Effector memory CD8-positive, alpha-beta T cell (primary cell): ENCODE measurements around the gene GSE1.

Source experiments
- ATAC-seq: fragments of 150-1000 bp; cut with Tn5 transposase; replicated peaks from 2 replicates; pipeline ENCODE4 v1.10.0; 2021; ENCODE audit warnings: mild to moderate bottlenecking, moderate library complexity
- DNase-seq, 3 experiments: peaks; one replicate each; pipeline ENCODE4 v3.0.0; 2021
- H3K27ac Mint-ChIP-seq, 2 donors: one replicate each; pipeline ENCODE4 v1.8.0; 2022; ENCODE audit warnings: mild to moderate bottlenecking in 2 of 2, mixed read lengths in 2 of 2, moderate library complexity in 2 of 2
- H3K27me3 Mint-ChIP-seq, 2 donors: one replicate each; pipeline ENCODE4 v1.8.0; 2022; ENCODE audit warnings: mixed read lengths in 2 of 2
- H3K36me3 Mint-ChIP-seq: one replicate; pipeline ENCODE4 v1.8.0; 2022; ENCODE audit warnings: mild to moderate bottlenecking, moderate library complexity, mixed read lengths; ENCODE audit not compliant: insufficient read depth
- H3K4me1 Mint-ChIP-seq, 2 donors: one replicate each; pipeline ENCODE4 v1.8.0; 2022; ENCODE audit warnings: low read depth in 2 of 2, mixed read lengths in 2 of 2
- H3K4me3 Mint-ChIP-seq, 2 donors: one replicate each; pipeline ENCODE4 v1.8.0; 2022; ENCODE audit warnings: mild to moderate bottlenecking in 2 of 2, mixed read lengths in 2 of 2, moderate library complexity in 2 of 2
- H3K9me3 Mint-ChIP-seq, 2 donors: one replicate each; pipeline ENCODE4 v1.8.0; 2022; ENCODE audit warnings: mixed read lengths in 2 of 2

Gene GSE1

DNA sequence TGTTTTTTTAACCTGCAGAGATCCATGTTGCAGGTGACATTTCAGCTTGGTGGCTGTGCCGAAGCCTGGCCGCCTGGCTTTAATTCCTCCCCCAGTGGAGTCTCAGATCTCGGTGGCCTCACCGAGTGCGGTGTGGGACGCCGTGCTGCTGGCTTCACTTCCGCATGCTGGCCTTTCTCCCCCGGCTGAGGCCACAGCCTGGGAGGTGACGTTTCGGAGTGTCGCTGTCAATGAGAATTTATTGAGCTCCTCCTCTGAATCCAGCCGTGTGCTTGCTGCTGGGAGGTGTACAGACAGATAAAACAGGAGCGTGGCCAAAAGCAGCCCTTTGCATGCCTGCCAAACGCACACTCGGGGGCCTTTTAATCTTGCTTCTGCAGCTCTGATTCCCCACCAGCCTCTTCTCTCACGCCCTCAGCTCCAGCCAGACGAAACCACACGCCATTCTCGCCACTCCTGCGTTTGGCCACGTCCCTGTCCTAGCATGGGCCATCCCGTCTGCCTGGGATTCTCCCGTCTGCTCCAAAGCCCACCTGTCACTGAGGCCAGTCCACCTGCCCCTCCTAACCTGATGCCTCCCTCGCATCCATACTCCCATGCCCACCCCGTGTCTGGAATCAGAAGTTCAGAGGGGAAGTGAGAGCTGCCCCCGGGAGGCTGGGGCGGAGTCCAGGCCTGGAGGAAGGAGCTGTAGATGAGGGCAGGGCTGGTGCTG is 3.6 kb downstream of the GSE1 start:
- Mint-ChIP-seq H3K36me3 (peaks cover 27% of the 10 kb centered on the region), H3K27ac (peak overlapping the region in 1 of 2 donors; percentile 62), H3K27me3 (no peaks in the 10 kb centered on the region), H3K4me3 (peak overlapping the region; percentile 77 to 80), H3K9me3 (no peaks in the 10 kb centered on the region), H3K4me1 (peaks cover 39 to 44% of the 10 kb centered on the region in 2 donors)
- DNase-seq (no peak), ATAC-seq (no peak)

DNA sequence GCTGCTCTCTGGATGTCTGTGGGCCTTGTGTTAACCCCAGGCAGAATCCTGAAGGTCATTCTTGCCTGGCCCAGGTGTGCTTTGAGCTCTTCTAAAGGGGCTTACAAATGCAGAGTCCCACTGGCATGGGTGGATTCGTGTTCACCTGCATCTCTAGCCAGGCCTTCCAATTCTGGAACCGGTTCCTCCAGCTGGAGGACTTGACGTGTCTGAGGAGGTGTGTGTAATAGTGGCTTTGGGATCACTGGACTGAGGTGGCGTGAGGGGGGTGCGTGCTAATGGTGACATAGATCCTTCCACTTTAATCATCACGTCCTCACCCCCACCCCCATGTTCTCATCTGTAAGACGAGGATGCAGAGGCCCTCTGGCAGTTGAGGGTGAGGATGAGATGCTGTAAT is 4.8 kb downstream of the GSE1 start:
- ATAC-seq (no peak), DNase-seq (no peak)
- Mint-ChIP-seq H3K27me3 (no peaks in the 10 kb centered on the region), H3K36me3 (peaks cover 33% of the 10 kb centered on the region), H3K4me3 (peak overlapping the region in 1 of 2 donors; percentile 34), H3K4me1 (peaks cover 49 to 56% of the 10 kb centered on the region in 2 donors), H3K9me3 (no peaks in the 10 kb centered on the region), H3K27ac (peak overlapping the region in 1 of 2 donors; percentile 71)

- no peaks in the 10 kb centered on the region for H3K27me3 Mint-ChIP-seq
- H3K9me3 Mint-ChIP-seq, result no peaks in the 10 kb centered on the region
- peak overlapping the region; percentile 26 to 71 for H3K27ac Mint-ChIP-seq
- H3K36me3 Mint-ChIP-seq, result peaks cover 33% of the 10 kb centered on the region
- no peak for ATAC-seq
- no peak for DNase-seq
- H3K4me1 Mint-ChIP-seq, result peaks cover 52 to 59% of the 10 kb centered on the region in 2 donors
- H3K4me3 Mint-ChIP-seq, result no peak overlapping the region
These were observed 5.4 kb downstream of the GSE1 start for GRCh38 chr16:85618521-85618920.

GRCh38 chr16:85619101-85619891 is 6.2 kb downstream of the GSE1 start:
- no peak for DNase-seq
- Mint-ChIP-seq H3K36me3 (peaks cover 31% of the 10 kb centered on the region), H3K27me3 (no peaks in the 10 kb centered on the region), H3K9me3 (no peaks in the 10 kb centered on the region), H3K27ac (peak overlapping the region; percentile 26 to 71), H3K4me3 (peak overlapping the region in 1 of 2 donors; percentile 20), H3K4me1 (peaks cover 54 to 62% of the 10 kb centered on the region in 2 donors)
- no peak for ATAC-seq

GRCh38 chr16:85620374-85620773 is 7.3 kb downstream of the GSE1 start:
- Mint-ChIP-seq H3K27ac (peak overlapping the region in 1 of 2 donors; percentile 70), H3K4me1 (peaks cover 53 to 63% of the 10 kb centered on the region in 2 donors), H3K27me3 (no peaks in the 10 kb centered on the region), H3K9me3 (no peaks in the 10 kb centered on the region), H3K36me3 (peaks cover 27% of the 10 kb centered on the region), H3K4me3 (no peak overlapping the region)
- DNase-seq (no peak), ATAC-seq (no peak)

DNA sequence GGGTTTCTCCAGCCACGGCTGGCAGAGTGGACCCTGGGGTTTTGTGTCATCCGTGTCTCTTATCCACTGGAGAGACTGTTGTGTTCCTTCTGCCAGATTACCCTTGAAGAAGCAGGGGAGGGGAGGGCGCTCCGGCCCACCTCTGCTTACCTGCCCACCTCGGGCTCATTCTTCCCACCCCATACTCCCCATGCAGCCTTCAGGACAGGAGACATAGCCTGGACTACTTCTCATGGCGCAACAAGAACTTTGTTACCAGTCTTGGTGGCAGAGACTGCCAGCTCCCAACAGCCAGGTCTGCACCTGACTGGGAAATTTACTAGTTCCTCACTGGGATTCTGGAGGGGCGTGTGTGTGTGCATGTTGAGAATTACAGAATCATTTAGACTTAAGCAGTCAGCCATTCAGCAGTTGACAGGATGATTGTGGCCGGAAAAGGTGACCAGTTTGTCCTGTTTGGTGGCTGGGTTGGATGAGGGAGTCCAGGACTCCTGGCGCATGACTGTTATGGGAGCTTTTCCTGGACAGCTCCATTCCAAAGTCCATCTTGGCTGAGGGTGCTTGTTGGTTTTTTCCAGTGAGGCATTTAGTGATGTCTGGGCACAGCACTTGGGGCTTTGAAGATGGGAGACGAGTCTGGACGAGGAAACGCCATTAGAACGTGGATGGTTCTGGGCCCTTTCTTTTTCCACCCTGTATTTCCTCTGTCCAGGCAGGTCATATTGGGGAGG is 8.7 kb downstream of the GSE1 start:
- Mint-ChIP-seq H3K27ac (peak overlapping the region; percentile 28 to 70), H3K36me3 (peaks cover 30% of the 10 kb centered on the region), H3K4me1 (peaks cover 53 to 66% of the 10 kb centered on the region in 2 donors), H3K27me3 (no peaks in the 10 kb centered on the region), H3K4me3 (peak overlapping the region in 1 of 2 donors; percentile 58), H3K9me3 (no peaks in the 10 kb centered on the region)
- DNase-seq (no peak), ATAC-seq (no peak)

- H3K4me1 Mint-ChIP-seq, result peaks cover 51 to 67% of the 10 kb centered on the region in 2 donors
- no peaks in the 10 kb centered on the region for H3K27me3 Mint-ChIP-seq
- no peak for DNase-seq
- H3K36me3 Mint-ChIP-seq, result peaks cover 34% of the 10 kb centered on the region
- peak overlapping the region; percentile 17 to 58 for H3K4me3 Mint-ChIP-seq
- H3K27ac Mint-ChIP-seq, result peak overlapping the region; percentile 70 to 81
- no peaks in the 10 kb centered on the region for H3K9me3 Mint-ChIP-seq
- no peak for ATAC-seq
These were observed 9.6 kb downstream of the GSE1 start for GRCh38 chr16:85622683-85623082.

- Mint-ChIP-seq H3K27me3 (no peaks in the 10 kb centered on the region), H3K4me1 (peaks cover 48 to 64% of the 10 kb centered on the region in 2 donors), H3K36me3 (peaks cover 34% of the 10 kb centered on the region), H3K4me3 (peak overlapping the region; percentile 36 to 58), H3K9me3 (no peaks in the 10 kb centered on the region), H3K27ac (peak overlapping the region in 1 of 2 donors; percentile 70)
- no peak for ATAC-seq
- no peak for DNase-seq
These were observed 10.1 kb downstream of the GSE1 start for GRCh38 chr16:85623250-85623649.

DNA sequence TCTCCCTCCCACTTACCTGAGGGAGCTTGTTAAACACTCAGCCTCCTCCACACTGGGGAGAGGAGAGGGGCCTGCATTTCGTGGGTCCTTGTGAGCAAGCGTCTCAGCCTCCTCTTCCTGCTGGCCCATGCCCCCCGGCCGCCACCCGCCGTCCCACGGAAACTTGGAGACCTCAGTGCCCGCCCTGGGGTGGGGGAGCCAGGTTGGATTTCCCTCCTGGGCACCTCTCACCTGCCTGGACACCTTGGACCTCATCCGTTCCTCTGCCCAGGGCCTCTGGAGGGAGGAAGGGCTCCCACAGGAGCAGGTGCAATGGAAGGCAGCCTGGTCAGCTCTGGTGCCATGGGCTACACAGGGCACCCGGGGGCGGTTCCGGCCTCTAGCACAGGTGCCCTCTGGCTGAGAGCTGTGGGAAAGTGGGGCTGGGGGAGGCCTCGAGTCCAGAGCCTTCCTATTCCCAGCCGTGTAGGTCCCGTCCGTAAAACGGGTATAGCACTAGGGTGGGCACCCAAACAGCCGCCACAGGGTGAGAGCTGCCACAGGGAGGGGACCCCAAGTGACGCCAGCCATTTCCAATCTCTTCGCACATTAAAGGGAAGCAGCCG is 11.0 kb downstream of the GSE1 start:
- peak overlapping the region in 1 of 2 donors; percentile 41 for H3K4me3 Mint-ChIP-seq
- peaks cover 49 to 64% of the 10 kb centered on the region in 2 donors for H3K4me1 Mint-ChIP-seq
- peaks cover 36% of the 10 kb centered on the region for H3K36me3 Mint-ChIP-seq
- no peaks in the 10 kb centered on the region for H3K27me3 Mint-ChIP-seq
- peak overlapping the region in 1 of 2 donors; percentile 70 for H3K27ac Mint-ChIP-seq
- DNase-seq (no peak), ATAC-seq (no peak)
- H3K9me3 Mint-ChIP-seq, result no peaks in the 10 kb centered on the region

DNA sequence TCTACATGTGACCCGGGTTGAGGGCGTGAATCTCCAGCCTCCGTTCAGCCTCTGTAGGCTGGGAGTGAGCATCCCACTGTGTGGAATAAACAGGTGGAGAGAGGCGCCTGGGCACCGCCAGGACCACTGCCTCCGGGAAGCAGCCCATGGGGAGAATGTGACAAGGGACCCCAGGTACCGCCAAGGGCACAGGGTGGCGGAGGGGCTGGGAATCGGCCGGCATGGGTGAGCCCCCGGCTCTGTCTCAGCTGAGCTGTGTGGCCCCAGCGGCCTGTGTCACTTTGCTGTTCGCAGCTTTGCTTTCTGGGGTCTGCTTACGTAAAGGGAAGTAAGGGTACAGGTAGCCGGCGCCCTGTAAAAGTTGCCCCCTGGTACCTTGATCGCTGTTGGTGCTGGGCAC is 11.5 kb downstream of the GSE1 start:
- Mint-ChIP-seq H3K27ac (no peak overlapping the region), H3K4me1 (peaks cover 52 to 68% of the 10 kb centered on the region in 2 donors), H3K36me3 (peaks cover 37% of the 10 kb centered on the region), H3K9me3 (no peaks in the 10 kb centered on the region), H3K4me3 (no peak overlapping the region), H3K27me3 (no peaks in the 10 kb centered on the region)
- DNase-seq, result no peak
- no peak for ATAC-seq

DNA sequence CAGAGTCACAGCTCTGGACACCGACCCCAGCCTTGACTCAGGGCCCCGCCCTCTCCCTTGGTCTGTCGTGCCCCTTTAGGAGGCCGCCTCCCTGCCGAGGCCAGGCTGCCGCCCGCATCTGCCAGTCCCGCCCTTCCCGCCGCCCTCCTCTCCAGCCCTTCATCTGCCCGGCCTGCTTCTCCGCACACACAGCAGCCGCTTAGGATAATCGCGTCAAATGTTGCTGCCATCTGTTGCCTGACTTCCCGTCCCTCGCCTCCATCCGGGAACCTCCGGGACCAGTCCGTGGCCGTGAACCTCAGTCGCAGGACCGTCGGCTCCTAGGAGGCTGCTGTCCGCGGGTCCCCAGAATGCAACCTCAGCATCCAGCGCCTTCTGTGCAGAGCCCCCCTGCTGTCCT is 11.9 kb downstream of the GSE1 start:
- peak overlapping the region in 1 of 2 donors; percentile 74 for H3K27ac Mint-ChIP-seq
- no peaks in the 10 kb centered on the region for H3K27me3 Mint-ChIP-seq
- no peak overlapping the region for H3K4me3 Mint-ChIP-seq
- H3K36me3 Mint-ChIP-seq, result peaks cover 33% of the 10 kb centered on the region
- no peak for ATAC-seq
- DNase-seq, result no peak
- peaks cover 52 to 72% of the 10 kb centered on the region in 2 donors for H3K4me1 Mint-ChIP-seq
- no peaks in the 10 kb centered on the region for H3K9me3 Mint-ChIP-seq

DNA sequence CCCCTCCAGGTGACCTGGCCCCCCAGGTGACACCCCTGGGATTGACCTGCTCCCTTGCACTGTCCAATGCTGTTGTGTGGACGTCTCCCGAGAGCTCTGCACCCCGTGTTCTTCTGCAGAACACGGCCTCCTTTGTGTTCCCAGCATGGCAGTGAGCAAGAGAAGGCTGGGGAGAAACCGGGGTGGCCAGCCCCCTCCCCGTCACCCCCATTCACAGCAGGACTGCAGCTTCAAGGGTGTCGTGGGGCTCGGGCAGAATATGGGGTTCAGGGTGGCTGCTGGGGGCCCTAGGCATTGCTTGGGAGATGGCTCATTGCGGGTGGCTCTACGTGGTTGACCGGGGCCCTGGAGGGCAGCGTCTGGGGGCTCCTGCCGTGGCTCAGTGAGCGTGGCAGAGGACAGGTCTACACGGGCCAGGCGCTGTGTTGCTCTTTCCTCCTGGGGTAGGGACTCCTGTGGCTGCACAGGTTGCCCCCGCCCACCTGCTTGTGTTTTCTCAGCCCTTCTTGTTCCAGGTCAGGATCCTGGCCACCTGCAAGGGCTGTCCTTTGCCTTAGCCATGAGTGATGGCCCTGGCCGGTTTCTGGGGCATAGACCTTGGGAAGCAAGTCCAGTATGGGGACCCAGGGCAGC is 12.5 kb downstream of the GSE1 start:
- Mint-ChIP-seq H3K4me3 (peak overlapping the region in 1 of 2 donors; percentile 48), H3K27ac (peak overlapping the region; percentile 74 to 77), H3K36me3 (peaks cover 33% of the 10 kb centered on the region), H3K27me3 (no peaks in the 10 kb centered on the region), H3K9me3 (no peaks in the 10 kb centered on the region), H3K4me1 (peaks cover 51 to 73% of the 10 kb centered on the region in 2 donors)
- DNase-seq (no peak), ATAC-seq (no peak)
